Measurements from ENCODE around the gene TMEM50B. TPM values are rescaled to one million over a fixed set of nuclear protein-coding genes. Genes with fewer than 3 reads are reported as not detected.

The TMEM50B gene
- total RNA-seq, 3 donors from 2014 or later (not counting 1 experiment from before 2014, with no cell fraction given): 34.5 to 42.1 (median 40.5) TPM

DNA sequence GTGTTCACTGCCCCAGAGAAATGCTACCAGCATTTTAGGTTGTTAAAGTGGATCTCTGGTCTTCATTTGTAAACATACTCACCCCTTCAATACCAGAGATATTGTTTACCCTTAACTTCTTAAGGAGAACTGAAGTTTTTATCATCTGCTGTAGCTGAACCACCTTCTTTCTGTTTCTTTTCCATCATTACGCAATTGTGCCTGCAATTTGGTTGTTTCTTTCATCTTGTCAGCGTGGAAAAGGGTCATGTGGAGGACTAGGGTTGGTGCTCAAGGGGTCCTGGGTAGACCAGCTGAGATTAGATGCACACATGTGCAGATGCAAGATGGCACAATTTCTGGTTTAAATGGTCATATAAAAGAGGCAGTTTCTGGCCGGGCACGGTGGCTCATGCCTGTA is 39.1 kb upstream of the TMEM50B start:
- intact Hi-C loops (cut with micrococcal nuclease): no loop called here
- no peak overlapping the region for H3K4me3 Mint-ChIP-seq
- Histone ChIP-seq H3K9me3 (ENCODE audit: control insufficient read depth, insufficient read depth, low read length) (no peaks in the 10 kb centered on the region), H3K4me1 (ENCODE audit: control insufficient read depth, insufficient read depth, low read length) (no peaks in the 10 kb centered on the region), H3K36me3 (ENCODE audit: control insufficient read depth, insufficient read depth, low read length) (peaks cover 53% of the 10 kb centered on the region), H3K4me3 (ENCODE audit: low read length) (no peak overlapping the region), H3K27me3 (ENCODE audit: control insufficient read depth, insufficient read depth, low read length) (no peaks in the 10 kb centered on the region), H3K27ac (ENCODE audit: low read length) (no peak overlapping the region)
- TF ChIP-seq, protein P1, sequence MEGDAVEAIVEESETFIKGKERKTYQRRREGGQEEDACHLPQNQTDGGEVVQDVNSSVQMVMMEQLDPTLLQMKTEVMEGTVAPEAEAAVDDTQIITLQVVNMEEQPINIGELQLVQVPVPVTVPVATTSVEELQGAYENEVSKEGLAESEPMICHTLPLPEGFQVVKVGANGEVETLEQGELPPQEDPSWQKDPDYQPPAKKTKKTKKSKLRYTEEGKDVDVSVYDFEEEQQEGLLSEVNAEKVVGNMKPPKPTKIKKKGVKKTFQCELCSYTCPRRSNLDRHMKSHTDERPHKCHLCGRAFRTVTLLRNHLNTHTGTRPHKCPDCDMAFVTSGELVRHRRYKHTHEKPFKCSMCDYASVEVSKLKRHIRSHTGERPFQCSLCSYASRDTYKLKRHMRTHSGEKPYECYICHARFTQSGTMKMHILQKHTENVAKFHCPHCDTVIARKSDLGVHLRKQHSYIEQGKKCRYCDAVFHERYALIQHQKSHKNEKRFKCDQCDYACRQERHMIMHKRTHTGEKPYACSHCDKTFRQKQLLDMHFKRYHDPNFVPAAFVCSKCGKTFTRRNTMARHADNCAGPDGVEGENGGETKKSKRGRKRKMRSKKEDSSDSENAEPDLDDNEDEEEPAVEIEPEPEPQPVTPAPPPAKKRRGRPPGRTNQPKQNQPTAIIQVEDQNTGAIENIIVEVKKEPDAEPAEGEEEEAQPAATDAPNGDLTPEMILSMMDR (IDR thresholded peaks at IDR 0.05): no peak
- ATAC-seq: no peak
- H3K27ac Mint-ChIP-seq: no peak overlapping the region
- no peak for DNase-seq
- no peaks in the 10 kb centered on the region for H3K4me1 Mint-ChIP-seq
- H3K27me3 Mint-ChIP-seq (ENCODE audit: low read depth in 2 of 2): no peaks in the 10 kb centered on the region
- 98% methylated on average over 4 of the region's 4 CpGs for WGBS (ENCODE audit: insufficient coverage)
- H3K9me3 Mint-ChIP-seq: no peaks in the 10 kb centered on the region
- H3K36me3 Mint-ChIP-seq: peaks cover 23% of the 10 kb centered on the region

DNA sequence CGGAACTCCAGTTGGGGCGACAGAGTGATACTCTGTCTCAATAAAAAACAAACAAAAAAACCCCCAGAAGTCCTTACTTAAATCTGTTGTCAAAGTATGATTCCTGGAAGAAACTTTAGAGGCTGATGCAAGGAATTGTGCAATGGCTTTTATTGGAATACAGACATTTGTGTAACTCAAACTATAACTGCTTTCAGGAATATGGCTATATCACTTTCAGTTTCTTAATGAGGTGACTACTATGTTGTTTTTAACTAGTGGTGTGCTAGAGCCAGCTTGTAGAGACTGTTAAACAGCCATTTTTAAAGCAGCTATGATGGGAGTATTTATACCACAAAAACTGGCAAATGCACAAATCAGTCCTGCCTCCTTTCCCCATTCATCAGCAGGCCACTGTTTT is 34.5 kb upstream of the TMEM50B start:
- TF ChIP-seq, protein P1 (IDR thresholded peaks at IDR 0.05): no peak
- Histone ChIP-seq H3K4me1 (ENCODE audit: control insufficient read depth, insufficient read depth, low read length) (no peaks in the 10 kb centered on the region), H3K36me3 (ENCODE audit: control insufficient read depth, insufficient read depth, low read length) (peaks cover 64% of the 10 kb centered on the region), H3K9me3 (ENCODE audit: control insufficient read depth, insufficient read depth, low read length) (no peaks in the 10 kb centered on the region), H3K27ac (ENCODE audit: low read length) (no peak overlapping the region), H3K4me3 (ENCODE audit: low read length) (no peak overlapping the region), H3K27me3 (ENCODE audit: control insufficient read depth, insufficient read depth, low read length) (no peaks in the 10 kb centered on the region)
- Mint-ChIP-seq H3K27me3 (ENCODE audit: low read depth in 2 of 2) (no peaks in the 10 kb centered on the region), H3K27ac (no peak overlapping the region), H3K36me3 (peaks cover 23% of the 10 kb centered on the region), H3K4me3 (no peak overlapping the region), H3K9me3 (no peaks in the 10 kb centered on the region), H3K4me1 (no peaks in the 10 kb centered on the region)
- ATAC-seq: no peak
- 94% methylated on average over 2 of the region's 2 CpGs for WGBS (ENCODE audit: insufficient coverage)
- intact Hi-C loops (cut with micrococcal nuclease): no loop called here
- DNase-seq: no peak

DNA sequence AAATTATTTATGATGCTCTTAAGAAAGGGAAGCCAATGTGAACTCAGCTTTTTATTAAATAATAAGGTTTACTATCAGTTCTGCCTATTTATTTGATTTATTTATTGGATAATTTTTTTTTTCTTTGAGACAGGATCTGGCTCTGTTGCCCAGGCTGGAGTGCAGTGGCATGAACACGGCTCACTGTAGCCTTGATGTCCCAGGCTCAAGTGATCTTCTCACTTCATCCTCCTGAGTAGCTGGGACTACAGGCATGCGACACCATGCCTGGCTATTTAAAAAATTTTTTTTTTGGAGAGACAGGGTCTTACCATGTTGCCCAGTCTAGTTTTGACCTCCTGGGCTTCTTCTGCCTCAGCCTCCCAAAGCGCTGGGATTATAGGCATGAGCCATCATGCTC is 32.7 kb upstream of the TMEM50B start:
- H3K4me3 Mint-ChIP-seq: no peak overlapping the region
- intact Hi-C loops (cut with micrococcal nuclease): no loop called here
- TF ChIP-seq, protein P1 (IDR thresholded peaks at IDR 0.05): no peak
- no peak overlapping the region for H3K27ac Mint-ChIP-seq
- no peaks in the 10 kb centered on the region for H3K4me1 Mint-ChIP-seq
- H3K27me3 Mint-ChIP-seq (ENCODE audit: low read depth in 2 of 2): no peaks in the 10 kb centered on the region
- peaks cover 21% of the 10 kb centered on the region for H3K36me3 Mint-ChIP-seq
- Histone ChIP-seq H3K4me1 (ENCODE audit: control insufficient read depth, insufficient read depth, low read length) (no peaks in the 10 kb centered on the region), H3K36me3 (ENCODE audit: control insufficient read depth, insufficient read depth, low read length) (peaks cover 65% of the 10 kb centered on the region), H3K27me3 (ENCODE audit: control insufficient read depth, insufficient read depth, low read length) (no peaks in the 10 kb centered on the region), H3K9me3 (ENCODE audit: control insufficient read depth, insufficient read depth, low read length) (no peaks in the 10 kb centered on the region), H3K4me3 (ENCODE audit: low read length) (no peak overlapping the region), H3K27ac (ENCODE audit: low read length) (no peak overlapping the region)
- DNase-seq (no peak), ATAC-seq (no peak)
- H3K9me3 Mint-ChIP-seq: no peaks in the 10 kb centered on the region
- WGBS (ENCODE audit: insufficient coverage): 98% methylated on average over 3 of the region's 3 CpGs

DNA sequence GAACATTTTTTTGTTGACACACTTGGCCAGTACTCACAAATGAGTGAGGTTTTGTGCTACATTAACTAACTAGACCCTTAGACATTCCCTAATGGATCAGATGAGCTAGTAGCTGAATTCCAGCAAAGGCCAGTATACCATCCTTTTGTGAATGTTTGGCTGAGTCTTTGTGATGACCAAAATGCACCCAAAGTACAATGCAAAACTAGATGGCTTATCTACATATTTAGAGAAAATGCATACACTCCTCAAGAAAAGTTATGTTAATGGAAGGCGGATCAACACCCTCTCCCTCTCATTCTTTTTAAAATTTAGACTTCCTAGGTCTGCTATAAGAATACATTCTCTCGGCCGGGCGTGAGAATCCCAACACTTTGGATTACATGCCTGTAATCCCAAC is 31.9 kb upstream of the TMEM50B start:
- WGBS (ENCODE audit: insufficient coverage): 100% methylated on average over 4 of the region's 4 CpGs

More for the DNA sequence above, 31.9 kb upstream of the TMEM50B start:
- no peaks in the 10 kb centered on the region for H3K27me3 Mint-ChIP-seq (ENCODE audit: low read depth in 2 of 2)
- peaks cover 19% of the 10 kb centered on the region for H3K36me3 Mint-ChIP-seq
- H3K4me3 Mint-ChIP-seq: no peak overlapping the region
- H3K27me3 ChIP-seq (ENCODE audit: control insufficient read depth, insufficient read depth, low read length): no peaks in the 10 kb centered on the region
- DNase-seq (no peak), ATAC-seq (no peak)
- no peaks in the 10 kb centered on the region for H3K9me3 ChIP-seq (ENCODE audit: control insufficient read depth, insufficient read depth, low read length)
- peaks cover 62% of the 10 kb centered on the region for H3K36me3 ChIP-seq (ENCODE audit: control insufficient read depth, insufficient read depth, low read length)
- no peaks in the 10 kb centered on the region for H3K4me1 Mint-ChIP-seq
- TF ChIP-seq, protein P1 (IDR thresholded peaks at IDR 0.05): no peak
- no peaks in the 10 kb centered on the region for H3K4me1 ChIP-seq (ENCODE audit: control insufficient read depth, insufficient read depth, low read length)
- intact Hi-C loops (cut with micrococcal nuclease): no loop called here
- no peaks in the 10 kb centered on the region for H3K9me3 Mint-ChIP-seq
- no peak overlapping the region for H3K4me3 ChIP-seq (ENCODE audit: low read length)
- H3K27ac ChIP-seq (ENCODE audit: low read length): no peak overlapping the region
- H3K27ac Mint-ChIP-seq: no peak overlapping the region

All from natural killer cell (primary cell).